HG03521 (cell line): ENCODE results near the gene TNKS1BP1.

Experiments used
- ATAC-seq: cut with Tn5 transposase; IDR thresholded peaks from one replicate; pipeline ENCODE4 v1.9.1; 2021; ENCODE audit warnings: mild to moderate bottlenecking, moderate library complexity; ENCODE audit not compliant: unreplicated experiment

Gene TNKS1BP1

DNA sequence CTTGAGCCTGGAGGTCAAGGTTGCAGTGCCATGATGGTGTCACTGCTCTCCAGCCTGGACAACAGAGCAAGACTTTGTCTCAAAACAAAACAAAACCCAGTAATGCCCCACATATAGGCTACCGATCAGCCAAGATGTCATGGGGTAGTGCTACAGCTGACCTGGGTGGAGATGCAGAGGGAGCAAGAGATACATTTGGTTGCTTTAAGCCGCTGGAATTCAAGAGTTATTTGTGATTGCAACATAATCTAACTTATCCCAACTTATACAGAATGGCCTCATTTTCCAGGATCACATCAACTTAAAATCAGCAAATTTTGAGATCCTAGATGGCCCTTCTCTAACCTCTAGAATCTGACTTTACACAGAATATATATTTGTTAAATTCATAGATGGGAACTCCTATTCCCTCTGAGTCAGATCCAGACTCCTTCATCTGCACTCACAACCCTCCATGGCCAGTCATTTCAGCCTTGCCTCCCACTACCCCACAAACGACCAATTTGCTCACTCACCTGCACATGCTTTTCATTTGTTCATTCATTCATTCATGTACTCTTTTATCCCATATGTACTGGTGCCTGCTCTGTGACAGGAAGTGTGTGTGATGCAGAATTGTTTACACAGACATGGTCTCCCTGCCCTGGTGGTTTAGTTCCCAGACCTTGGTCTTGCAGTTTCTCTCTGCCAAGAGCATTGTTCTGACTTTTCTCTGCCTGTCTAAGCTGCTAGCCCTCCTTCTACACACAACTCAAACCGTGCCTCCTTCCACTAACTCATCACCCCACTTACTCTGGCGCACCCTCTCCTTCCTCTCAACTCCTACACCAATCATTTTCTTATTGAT, 63.6 kb downstream of the TNKS1BP1 start:
- ATAC-seq, result no peak

DNA sequence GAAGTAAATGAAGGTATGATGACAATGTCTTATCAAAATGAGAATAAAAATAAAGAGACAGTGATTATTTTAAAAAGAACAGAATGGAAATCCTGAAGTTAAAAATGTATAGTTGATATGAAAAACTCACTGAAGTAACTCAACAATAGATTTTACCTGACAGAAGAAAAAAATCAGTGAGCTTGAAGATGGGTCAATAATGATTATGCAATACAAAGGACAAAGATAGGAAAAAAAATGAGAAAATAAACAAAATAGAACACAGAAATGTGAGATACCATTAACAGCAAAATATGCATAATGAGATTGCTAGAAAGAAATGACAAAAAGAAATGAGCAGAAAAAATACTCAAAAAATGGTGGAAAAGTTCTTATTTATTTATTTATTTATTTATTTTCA, 68.6 kb downstream of the TNKS1BP1 start:
- ATAC-seq, result no peak

DNA sequence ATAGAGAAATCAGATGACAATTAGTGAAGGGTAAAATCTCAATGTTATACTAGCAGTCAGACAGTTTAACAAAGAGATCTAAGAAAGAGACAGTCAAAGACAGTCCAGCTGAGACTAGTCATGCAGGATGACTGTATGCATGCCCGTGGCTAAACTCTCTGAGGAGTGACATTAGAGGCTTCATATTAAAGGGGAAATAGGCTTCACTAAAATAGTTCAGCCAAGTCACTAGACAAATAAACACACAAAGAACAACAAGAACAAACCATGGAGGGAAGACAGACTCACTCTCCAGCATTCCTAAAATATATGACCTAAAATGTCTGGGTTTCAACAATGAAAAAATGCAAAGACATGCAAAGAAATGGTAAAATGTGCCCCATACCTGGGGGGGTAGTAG, 69.1 kb downstream of the TNKS1BP1 start:
- ATAC-seq, result no peak

- ATAC-seq, result no peak
These were observed 70.1 kb downstream of the TNKS1BP1 start for GRCh38 chr11:57254631-57255030.

DNA sequence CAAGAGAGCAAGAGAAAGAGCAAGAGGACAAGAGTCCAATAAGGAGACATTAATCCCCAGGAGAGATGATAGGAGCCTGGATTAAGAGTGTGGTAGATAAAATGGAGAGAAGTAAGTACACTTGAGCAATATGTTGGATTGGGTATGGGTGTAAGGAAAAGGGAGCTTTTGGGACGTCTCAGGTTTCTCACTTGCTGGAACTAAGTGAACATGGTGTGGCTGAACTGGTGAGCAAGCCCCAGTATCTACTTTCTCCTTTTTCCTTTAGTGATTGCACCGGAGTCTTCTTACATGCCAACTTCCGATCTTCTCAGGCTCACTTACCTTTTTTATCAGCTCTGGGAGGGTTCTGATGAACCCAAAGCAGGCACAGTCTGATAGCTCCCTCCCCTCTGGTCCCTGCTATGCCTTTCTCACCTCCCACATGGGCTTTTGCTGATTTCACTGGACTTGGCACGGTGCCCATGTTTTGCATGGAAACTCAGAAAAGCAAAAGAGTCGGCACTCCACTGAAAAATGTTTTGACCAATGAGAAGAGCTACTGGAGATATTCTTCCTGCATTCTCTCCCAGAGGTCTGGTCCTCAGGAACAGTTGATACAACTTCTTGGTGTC, 73.2 kb downstream of the TNKS1BP1 start:
- ATAC-seq, result no peak

DNA sequence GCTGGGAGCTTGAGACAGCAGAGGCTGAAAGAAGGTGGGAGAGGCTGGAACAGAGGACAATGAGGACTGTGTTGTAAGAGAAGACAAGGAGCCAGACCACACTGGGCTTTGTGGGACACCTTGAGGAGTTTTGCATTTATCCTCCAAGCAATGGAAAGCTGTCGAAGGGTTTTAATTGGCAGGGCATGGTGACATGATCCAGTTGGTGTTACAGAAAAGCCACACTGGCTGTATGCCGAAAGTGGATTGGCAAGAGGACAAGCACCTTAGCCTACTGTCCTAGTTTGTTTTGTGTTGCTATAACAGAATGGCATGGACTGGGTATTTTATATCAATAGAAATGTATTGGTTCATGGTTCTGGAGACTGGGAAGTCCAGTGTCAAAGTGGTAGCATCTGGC, 73.7 kb downstream of the TNKS1BP1 start:
- ATAC-seq, result no peak
